Left colon (tissue), 2 donors: ENCODE measurements around the gene SEC16B. TPM values are rescaled to one million over a fixed set of nuclear protein-coding genes. Genes with fewer than 3 reads are reported as not detected.

ENCODE experiments used
- ATAC-seq: fragments of 200-7000 bp; cut with Tn5 transposase; one replicate; pipeline ENCODE4 v1.9.1; 2020; ENCODE audit warnings: mild to moderate bottlenecking, moderate library complexity
- DNase-seq, 2 donors: peaks; one replicate each; pipeline ENCODE4 v3.0.0-alpha.2; 2020
- intact Hi-C, 2 donors: fragments of 100-400 bp; cut with DNase I in 1 of 2; cut with micrococcal nuclease in 1 of 2; formaldehyde crosslinking; loops; one replicate each; pipeline versions ENCODE4 v1.11.2 to v1.14.0; 2022; cut with DNase I, micrococcal nuclease
- total RNA-seq, 2 donors: library from RNA; stranded (reverse); fragmentation: NEBNext Ultra II Directional; extraction: Animal tissue kit (Norgen Biotek cat#: 25700); gene quantifications; one replicate each; pipeline ENCODE4 v1.2.1, GENCODE V29; 2021
- donor health status: DM: no; HTN: no; CAD: no.
- donor health status: DM: yes; HTN: yes; CAD: no.

Gene SEC16B
- total RNA-seq, 2 donors from 2014 or later = 4.7 to 4.8 TPM

DNA sequence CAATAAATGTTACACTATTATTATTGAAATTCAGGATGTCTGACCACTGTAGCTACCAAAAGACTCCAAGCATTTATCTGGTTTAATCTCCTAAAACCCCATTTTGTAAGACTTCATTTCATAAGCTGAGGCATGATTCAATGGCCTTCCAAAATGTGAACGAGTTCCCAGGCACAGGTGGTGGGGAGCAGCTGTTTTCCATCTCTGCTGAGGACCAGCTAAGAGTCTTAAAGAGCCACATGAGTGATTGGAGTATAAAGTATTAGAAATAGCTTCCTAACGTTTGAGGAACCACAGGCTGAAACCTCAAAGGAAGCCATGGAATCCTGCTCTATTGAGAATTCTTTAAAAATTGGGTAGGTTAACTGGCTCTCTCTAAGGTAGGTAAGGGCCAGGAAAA, 44.9 kb downstream of the SEC16B start:
- DNase-seq = no peak
- no peak for ATAC-seq
- intact Hi-C loops = no loop called here

DNA sequence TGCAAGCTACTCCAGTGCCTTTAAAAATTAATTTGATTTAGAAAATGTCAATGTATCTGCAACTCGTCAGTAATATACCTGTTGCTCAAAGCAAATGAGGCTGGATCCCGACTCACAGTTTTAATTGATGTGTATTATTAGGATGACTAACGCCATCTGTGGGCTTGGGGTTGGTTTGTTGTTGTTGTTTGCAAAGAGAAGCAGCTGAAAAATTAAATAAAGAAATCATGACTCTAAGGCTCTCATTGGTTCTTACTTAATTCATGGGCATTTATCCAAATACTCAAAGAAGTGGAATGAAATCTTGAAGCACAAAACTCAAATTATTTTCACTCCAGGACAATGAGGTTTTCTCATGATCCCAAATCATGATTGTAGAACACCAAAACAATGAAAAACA, 46.4 kb downstream of the SEC16B start:
- no peak for DNase-seq
- no peak for ATAC-seq
- intact Hi-C loops = no loop called here

DNA sequence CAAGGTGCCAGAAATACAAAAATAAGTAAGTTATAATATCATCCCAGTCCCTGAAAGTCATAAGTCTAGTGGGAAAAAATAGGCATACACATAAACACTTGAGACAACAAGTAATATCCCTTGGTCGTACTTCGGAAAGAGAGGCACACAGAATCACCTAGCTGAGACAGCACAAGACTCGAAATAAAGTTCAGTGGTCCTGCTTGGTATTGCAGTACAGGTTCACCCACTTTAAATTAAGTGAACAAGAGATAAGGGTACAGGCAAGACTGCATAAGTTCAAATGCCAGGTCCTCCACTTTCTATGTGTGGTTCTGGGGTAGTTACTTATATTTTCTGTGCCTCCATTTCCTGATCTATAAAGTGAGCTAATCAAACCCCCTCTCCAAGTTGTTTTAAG, 47.6 kb downstream of the SEC16B start:
- DNase-seq (no peak), ATAC-seq (no peak)
- intact Hi-C loops = no loop called here

DNA sequence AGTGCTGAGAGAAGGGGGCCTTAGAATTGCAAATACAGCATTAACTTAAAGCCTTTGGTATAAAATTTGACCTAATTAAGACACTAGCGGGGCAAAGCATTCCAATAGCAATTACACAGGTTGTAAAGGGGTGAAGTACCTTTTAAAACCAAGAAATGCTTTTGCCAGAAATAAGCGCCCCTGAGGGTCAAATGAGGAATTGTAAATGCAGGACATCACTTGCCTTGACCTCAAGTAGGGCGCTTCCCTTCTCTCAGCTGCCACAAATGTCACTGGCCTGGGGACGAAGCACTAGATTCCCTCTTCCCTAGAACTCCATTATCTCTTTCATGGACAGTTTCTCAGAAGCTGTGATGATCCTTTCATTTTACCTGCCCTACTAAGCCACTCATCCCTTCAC, 48.3 kb downstream of the SEC16B start:
- no peak for ATAC-seq
- intact Hi-C loops = no loop called here
- DNase-seq = no peak

DNA sequence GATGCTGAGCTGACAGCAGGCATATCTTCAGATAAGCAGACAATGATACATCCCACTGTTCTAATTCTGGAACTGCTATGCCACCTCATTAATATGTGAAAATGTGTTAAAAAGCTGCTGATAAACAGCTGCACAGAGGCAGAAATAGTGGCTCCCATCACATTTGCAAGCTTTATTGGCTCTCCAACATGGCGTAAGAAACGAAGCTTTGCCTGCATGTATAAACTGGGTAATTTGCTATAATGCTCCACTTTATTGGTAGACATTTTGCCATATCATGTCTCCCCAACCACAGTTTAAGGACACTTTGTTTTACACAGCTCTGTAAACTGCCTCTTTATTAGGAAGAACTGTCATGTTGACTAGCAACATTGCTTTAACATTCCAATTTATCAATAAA, 49.8 kb downstream of the SEC16B start:
- intact Hi-C loops = no loop called here
- DNase-seq = no peak
- no peak for ATAC-seq

DNA sequence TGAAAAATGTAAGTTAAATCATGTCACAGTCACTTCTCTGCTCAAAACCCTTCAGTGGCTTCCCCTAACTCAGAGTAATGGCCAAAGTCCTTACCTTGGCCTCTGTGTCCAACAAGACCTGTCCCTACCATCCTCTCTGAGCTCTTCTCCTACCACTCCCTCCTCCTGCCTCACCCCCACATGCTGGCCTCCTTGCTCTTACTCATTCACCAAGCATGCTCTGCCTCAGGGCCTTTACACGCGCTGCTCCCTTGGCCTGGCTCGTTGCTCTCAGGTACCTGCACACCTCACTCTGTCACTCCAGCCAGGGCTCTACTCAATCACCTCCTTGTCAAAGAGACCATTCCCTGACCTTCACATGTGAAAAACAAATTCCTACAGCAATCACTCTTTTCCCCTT, 54.2 kb downstream of the SEC16B start:
- intact Hi-C loops = no loop called here
- ATAC-seq = no peak
- DNase-seq = no peak

DNA sequence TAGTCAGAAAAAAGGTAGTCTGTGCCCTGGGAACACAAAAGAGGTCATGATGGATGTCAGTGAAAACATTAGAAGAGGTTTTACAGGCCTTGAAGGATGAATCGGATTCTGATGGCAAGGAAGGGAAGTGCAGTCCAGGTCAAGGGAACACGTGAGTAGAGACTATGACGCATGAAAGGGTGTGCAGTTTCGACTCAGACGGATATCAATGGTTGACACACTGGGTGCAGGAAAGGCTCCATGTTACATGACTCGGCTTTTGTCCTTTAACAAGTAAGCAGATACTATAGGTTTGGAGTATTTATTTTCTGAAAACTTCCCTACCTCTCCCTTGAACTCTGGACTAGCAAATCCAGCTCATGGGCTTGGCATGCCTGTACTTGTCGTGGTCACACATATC, 55.3 kb downstream of the SEC16B start:
- no peak for DNase-seq
- no peak for ATAC-seq
- intact Hi-C loops = no loop called here

DNA sequence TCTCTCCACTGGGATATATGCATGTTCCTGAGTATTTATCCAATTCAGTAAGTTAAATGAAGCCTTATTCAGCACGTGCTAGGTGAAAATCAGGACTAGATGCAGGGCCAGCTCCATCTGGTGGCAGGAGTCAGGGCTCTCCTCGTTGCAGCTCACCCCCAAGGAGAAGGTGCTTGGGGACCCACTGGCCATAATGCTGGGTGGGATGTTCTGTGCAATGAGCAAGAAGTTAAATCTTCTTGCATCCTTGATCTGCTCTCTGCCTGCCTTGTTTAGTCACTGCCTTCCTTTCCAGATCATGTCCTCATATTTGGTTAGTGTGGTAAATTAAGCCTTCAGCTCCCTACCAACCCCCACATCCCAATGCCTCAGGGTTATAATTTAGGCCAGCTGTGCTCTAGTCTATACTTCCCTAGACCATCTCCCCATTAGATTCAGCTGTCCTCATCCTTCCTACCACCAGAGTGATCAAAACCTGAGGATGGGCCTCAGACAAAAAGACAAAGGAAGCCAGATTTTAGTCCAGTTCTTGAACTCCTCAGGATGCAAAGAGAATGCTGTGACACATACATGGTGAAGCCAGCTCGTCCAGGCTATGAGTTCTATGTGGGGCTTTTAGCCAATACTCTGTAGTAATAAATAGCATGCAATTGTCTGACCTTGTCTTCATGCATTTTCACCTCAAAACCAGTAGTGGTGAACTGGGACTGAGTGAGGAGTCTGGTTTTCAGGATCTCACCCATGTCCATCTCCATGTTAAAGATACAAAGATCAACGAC, 55.9 kb downstream of the SEC16B start:
- DNase-seq (peak in 1 of 2 donors; percentile 59), ATAC-seq (peak; percentile 85)
- intact Hi-C loops = no loop called here

DNA sequence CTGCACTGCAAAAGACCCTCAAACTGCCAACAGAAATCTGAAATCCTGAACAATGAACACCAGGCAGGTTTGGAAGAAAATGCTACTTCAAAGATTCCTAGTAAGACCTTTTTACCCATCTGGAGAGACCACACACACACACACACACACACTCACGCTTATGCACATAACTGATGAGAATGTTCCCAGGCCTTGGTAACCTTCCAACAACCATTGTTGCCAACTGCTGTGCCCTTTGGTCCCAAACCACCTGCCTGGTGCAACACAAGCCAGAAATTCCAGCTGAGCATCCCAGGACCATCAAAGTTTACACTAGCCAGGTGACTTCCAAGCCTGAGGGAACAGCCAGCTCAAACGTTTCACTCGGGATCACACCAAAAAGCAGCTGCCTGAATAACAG, 56.9 kb downstream of the SEC16B start:
- DNase-seq = peak; percentile 67 to 71
- intact Hi-C loops = no loop called here
- peak; percentile 93 for ATAC-seq

DNA sequence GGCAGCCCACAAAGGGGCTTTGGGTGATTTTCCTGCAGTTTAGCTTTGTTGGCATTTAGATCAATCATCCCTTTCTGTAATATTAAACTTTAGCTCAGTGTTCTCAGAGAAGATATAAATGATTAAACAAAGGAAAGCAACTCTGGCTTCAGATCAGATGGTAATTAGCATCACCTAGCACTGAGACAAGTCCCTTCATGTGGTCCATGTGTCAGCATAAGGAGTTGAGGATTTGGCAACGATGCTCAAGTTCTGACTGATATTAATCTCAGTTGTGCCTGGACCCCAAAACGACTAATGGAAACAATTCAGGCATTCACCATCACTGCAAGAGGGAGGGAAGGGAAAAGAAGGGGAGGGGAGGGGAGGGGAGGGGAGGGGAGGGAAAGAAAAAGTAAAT, 60.4 kb downstream of the SEC16B start:
- intact Hi-C loops = no loop called here
- ATAC-seq = no peak
- DNase-seq = no peak

DNA sequence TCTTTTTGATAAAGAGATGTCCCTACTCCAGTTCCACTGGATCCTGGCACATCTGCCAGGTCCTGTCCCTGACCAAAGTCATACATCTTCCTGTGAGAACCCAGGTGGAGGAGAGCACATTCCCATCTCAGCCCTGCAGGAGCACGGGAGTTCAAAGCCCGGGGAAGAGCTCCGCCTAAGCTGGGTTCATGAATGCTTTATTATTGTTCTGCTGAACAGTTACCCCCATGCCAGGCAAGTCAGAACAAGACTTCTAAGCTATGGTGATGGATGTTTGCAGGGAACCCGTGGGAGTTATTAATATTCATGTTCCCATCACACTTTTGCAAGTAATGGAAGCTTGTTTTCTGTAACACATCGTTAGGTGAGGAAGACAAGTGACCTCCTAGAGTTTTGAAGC, 62.9 kb downstream of the SEC16B start:
- DNase-seq (no peak), ATAC-seq (no peak)
- intact Hi-C loops = no loop called here

DNA sequence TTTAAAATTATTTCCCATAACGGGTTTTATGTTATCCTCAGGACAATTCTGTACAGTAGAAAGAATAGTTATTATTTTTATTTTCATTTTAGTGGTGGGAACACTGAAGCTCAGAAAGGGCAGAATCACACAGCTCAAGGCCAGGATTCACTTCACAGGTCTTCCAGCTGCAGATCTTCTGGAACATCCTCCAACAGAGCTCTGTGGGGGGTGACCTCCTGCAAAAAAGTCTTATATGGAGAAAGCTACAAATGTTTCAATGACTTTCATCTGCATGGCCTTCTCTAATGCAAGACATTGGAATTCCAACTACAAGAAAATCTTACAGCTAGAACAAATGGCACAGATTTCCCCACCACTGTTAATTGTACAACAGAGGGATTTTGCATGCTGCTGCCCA, 64.2 kb downstream of the SEC16B start:
- DNase-seq (no peak), ATAC-seq (no peak)
- intact Hi-C loops = no loop called here

DNA sequence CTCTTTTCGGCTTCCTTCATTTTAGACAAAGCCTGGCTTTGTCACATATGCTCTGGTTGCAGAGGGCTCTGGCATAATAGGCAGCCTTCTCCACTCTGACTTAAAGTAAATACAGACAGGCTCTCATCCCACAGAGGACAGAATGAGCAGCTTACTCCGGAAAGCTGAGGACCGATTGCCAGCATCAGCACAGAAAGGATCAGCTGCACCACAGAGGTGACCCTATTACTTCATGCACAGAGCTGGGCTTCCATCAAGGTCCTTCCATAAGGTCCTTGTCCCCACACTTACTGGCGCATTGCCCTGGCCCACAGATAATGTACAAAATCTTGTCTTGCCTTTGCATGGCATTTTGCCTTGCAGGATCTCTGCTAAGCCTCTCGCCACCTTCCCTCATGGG, 67.6 kb downstream of the SEC16B start:
- DNase-seq = no peak
- ATAC-seq = no peak
- intact Hi-C loops = no loop called here

DNA sequence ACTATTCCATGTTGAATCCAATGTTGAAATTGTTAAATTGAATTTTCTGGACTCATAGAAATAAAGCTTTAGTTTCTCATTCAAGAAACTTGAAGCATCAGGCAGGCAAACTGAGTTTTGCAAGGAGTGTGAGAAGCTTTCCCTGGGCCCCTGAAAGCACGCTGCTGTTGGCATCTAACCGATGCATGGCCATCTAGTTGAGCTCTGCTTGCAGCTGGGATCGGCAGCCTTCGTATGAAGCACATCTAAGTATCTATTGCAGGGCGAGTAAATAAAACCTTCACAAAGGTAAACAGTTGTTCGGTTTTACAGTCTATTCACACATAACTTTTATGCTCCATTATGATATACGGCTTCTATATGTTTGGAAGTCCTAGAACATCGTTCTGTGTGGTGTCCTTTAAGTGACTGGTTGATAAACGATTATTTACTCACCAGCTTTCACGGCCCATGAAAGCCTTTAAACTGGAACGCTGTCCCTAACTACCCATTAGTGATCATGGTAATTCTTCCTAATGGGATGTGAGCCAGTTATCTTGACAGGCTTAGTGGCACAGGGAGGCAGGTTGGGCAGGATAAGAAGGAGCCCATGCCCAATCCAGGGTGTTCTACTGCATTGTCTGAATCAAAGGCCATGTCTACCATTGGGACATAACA, 71.7 kb downstream of the SEC16B start:
- intact Hi-C loops = no loop called here
- DNase-seq (peak; percentile 57 to 71), ATAC-seq (peak; percentile 83)

DNA sequence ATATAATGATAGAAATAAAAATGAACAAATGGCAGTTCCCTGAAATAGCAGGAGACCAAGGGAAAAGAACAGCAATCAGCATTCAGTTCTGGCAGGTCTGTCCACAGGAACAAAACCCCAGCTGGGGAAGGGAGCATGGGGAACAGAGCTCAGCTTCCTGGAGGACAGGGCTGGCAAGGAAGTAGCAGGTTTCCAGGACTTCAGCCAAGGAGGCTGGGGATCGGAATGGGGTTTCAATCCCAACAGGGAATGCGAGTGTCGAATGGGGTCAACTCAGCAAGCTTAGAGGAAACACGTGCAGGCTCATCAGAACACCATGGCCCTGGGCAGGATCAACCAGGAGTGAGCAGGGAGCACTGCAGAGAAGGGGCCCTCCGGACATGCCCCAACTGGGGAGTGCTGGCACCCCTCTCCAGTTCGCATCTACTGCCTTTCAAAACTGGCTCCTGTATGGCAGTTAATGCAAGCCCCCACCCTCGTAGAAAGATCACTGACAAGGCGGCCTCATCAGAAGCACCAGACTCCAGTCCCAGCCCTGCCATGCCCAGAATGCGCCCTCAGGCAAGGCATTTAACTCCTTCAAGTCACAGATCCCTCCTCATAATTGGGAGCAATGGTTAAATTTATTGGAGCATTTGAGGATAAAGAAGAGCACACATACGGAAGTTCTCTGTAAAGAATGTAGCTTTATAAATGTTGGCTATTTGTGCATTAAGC, 72.4 kb downstream of the SEC16B start:
- no peak for ATAC-seq
- DNase-seq = peak in 1 of 2 donors; percentile 18
- intact Hi-C loops = no loop called here

Other genes starting within 250 kb of the SEC16B start
- 10 to 100 TPM; 14.5 to 17.3 TPM for gene RASAL2, start 124.0 kb upstream of the SEC16B start, total RNA-seq